Fibroblast of skin of right biceps (primary cell): Measurements from ENCODE around the gene OR1E1.
"Not testable (repeated sequence)": the region's sequence is repeated elsewhere in the genome, so short reads cannot be mapped to it uniquely, and the experiment has no call there.

ENCODE experiments used
- DNase-seq: peaks from one replicate; pipeline ENCODE4 v3.0.0-alpha.2; 2013

Gene OR1E1

GRCh38 chr17:3398310-3398709 lies at the start of gene OR1E1:
Gene OR1E1 (minus strand): TSS chr17:3398410. CDS start chr17:3398410, 0 bp downstream.
- no peak for DNase-seq

- DNase-seq = no peak
Observed at GRCh38 chr17:3447625-3448024, 49.4 kb upstream of the OR1E1 start.

GRCh38 chr17:3440451-3440850 lies 42.2 kb upstream of the OR1E1 start:
- DNase-seq = no peak

- no peak for DNase-seq
Observed at GRCh38 chr17:3438368-3438767, 40.2 kb upstream of the OR1E1 start.

GRCh38 chr17:3433741-3434140 lies 35.5 kb upstream of the OR1E1 start, which contains the start of gene OR1E2:
Gene OR1E2 (minus strand): TSS chr17:3433841. CDS start chr17:3433841, 0 bp downstream.
- DNase-seq = no peak

- DNase-seq = not testable (repeated sequence)
Observed at GRCh38 chr17:3433215-3433614, 35.0 kb upstream of the OR1E1 start.

GRCh38 chr17:3418222-3418621 lies 20.0 kb upstream of the OR1E1 start:
- no peak for DNase-seq

- no peak for DNase-seq
Observed at GRCh38 chr17:3415610-3416009, 17.4 kb upstream of the OR1E1 start.

- not testable (repeated sequence) for DNase-seq
Observed at GRCh38 chr17:3412216-3412615, 14.0 kb upstream of the OR1E1 start.

GRCh38 chr17:3411070-3411469 lies 12.9 kb upstream of the OR1E1 start, which contains the start of gene OR3A3:
Gene OR3A3 (plus strand): TSS chr17:3411370.
- no peak for DNase-seq

- DNase-seq = not testable (repeated sequence)
Observed at GRCh38 chr17:3403856-3404255, 5.6 kb upstream of the OR1E1 start.

GRCh38 chr17:3401786-3402185 lies 3.6 kb upstream of the OR1E1 start:
- DNase-seq = no peak

GRCh38 chr17:3400055-3400454 lies 1.8 kb upstream of the OR1E1 start:
- no peak for DNase-seq

GRCh38 chr17:3397801-3398200 lies 409 bp downstream of the OR1E1 start:
- DNase-seq = not testable (repeated sequence)

- DNase-seq = no peak
Observed at GRCh38 chr17:3389791-3390190, 8.4 kb downstream of the OR1E1 start.

GRCh38 chr17:3385869-3386816 lies 12.1 kb downstream of the OR1E1 start, which contains the start of gene OR3A2:
Gene OR3A2 (minus strand): TSS chr17:3386308.
- peak; percentile 30 for DNase-seq

GRCh38 chr17:3381957-3382356 lies 16.3 kb downstream of the OR1E1 start:
- DNase-seq = no peak

GRCh38 chr17:3378321-3378720 lies 19.9 kb downstream of the OR1E1 start:
- no peak for DNase-seq

- not testable (repeated sequence) for DNase-seq
Observed at GRCh38 chr17:3371167-3371566, 27.0 kb downstream of the OR1E1 start.
